K562 (cell line): ENCODE results near the gene CACNA1E. TPM values are rescaled to one million over a fixed set of nuclear protein-coding genes. Genes with fewer than 3 reads are reported as not detected.

Experiments
- ATAC-seq: fragments of 200-7000 bp; cut with Tn5 transposase; 3 replicates; pipeline ENCODE4 v1.9.1; 2020; ENCODE audit warnings: moderate library complexity
- BruUV-seq: library from RNA; stranded (reverse); fragments of 400-500 nt; replicated peaks from 2 replicates; lab custom pipeline; 2021; lab: Mats Ljungman, UMichigan
- CTCF ChIA-PET: fragments of 300-600 bp; formaldehyde crosslinking; extraction: SDS; loops from one replicate; lab custom pipeline; 2021; ENCODE audit warnings: low intra/inter-chr PET ratio; lab: Yijun Ruan, JAX
- POLR2A ChIA-PET: fragments of 300-600, 350-650 bp; sonication (Branson Sonifier 250); formaldehyde crosslinking; extraction: SDS; loops from one replicate; lab custom pipeline; 2021; ENCODE audit warnings: antibody characterized with exemption, inconsistent platforms; lab: Yijun Ruan, JAX
- DNase-seq, 4 experiments: peaks; one replicate each; pipeline versions ENCODE4 v3.0.0 to v3.0.0-alpha.2; 2011 to 2018; ENCODE audit warnings: low spot score in 3 of 4, mixed read lengths in 3 of 4; ENCODE audit errors: extremely low read depth in 1 of 4
- FAIRE-seq: peaks from 2 replicates; lab custom pipeline; 2011; peaks lifted over from hg19 to GRCh38; lab: Jason Lieb, UNC
- H2AFZ ChIP-seq: 2 replicates; pipeline ENCODE4 v1.6.0; 2011; ENCODE audit warnings: low read depth, low read length, control low read depth, inconsistent platforms
- H3K27ac ChIP-seq: fragments of 200-600 bp; 3 replicates; pipeline ENCODE4 v1.8.0; 2011; ENCODE audit warnings: low read depth, mild to moderate bottlenecking, control low read depth, inconsistent platforms, low read length, moderate library complexity, mixed read lengths; ENCODE audit errors: extremely low read depth
- H3K27me3 ChIP-seq, 2 experiments: fragments of 300-600 bp in 1 of 2; 2 replicates in 1 of 2; 3 replicates in 1 of 2; pipeline versions ENCODE4 v1.6.0 to v1.8.0; 2011; ENCODE audit warnings: inconsistent platforms in 2 of 2, low read length in 2 of 2, mild to moderate bottlenecking in 1 of 2, mixed read lengths in 1 of 2, moderate library complexity in 1 of 2; ENCODE audit not compliant: control insufficient read depth in 2 of 2, insufficient read depth in 2 of 2
- H3K36me3 ChIP-seq: fragments of 300-600 bp; 3 replicates; pipeline ENCODE4 v1.8.0; 2011; ENCODE audit warnings: mild to moderate bottlenecking, low read length, inconsistent platforms; ENCODE audit not compliant: control insufficient read depth, insufficient read depth
- H3K4me1 ChIP-seq, 2 experiments: fragments of 200-600 bp in 1 of 2; replicated peaks in 1 of 2; 2 replicates in 1 of 2; 3 replicates in 1 of 2; pipeline versions ENCODE4 v1.5.1 to v1.8.0; 2011; ENCODE audit warnings: inconsistent platforms in 2 of 2, low read length in 2 of 2, mild to moderate bottlenecking in 1 of 2, mixed read lengths in 1 of 2, moderate library complexity in 1 of 2; ENCODE audit not compliant: control insufficient read depth in 2 of 2, insufficient read depth in 2 of 2
- H3K4me2 ChIP-seq: 2 replicates; pipeline ENCODE4 v1.6.1; 2011; ENCODE audit warnings: low read length, control low read depth, inconsistent platforms, mixed read lengths; ENCODE audit not compliant: insufficient read depth
- H3K4me3 ChIP-seq: fragments of 200-600 bp; sonication (generic), shearing (Covaris generic); 2 replicates; pipeline ENCODE4 v1.5.1; 2016; ENCODE audit warnings: control low read depth, inconsistent platforms
- H3K79me2 ChIP-seq: fragments of 200-600 bp; 3 replicates; pipeline ENCODE4 v1.8.0; 2011; ENCODE audit warnings: low read length, inconsistent platforms; ENCODE audit not compliant: control insufficient read depth, insufficient read depth
- H3K9ac ChIP-seq, 2 experiments: 2 replicates each; pipeline versions ENCODE4 v1.6.0 to v1.6.1; 2011; ENCODE audit warnings: low read depth in 2 of 2, low read length in 2 of 2, control low read depth in 1 of 2, inconsistent platforms in 1 of 2, mild to moderate bottlenecking in 1 of 2, mixed read lengths in 1 of 2; ENCODE audit not compliant: insufficient read depth in 1 of 2
- H3K9me1 ChIP-seq: one replicate; pipeline ENCODE4 v1.6.0; 2011; ENCODE audit warnings: inconsistent platforms, mild to moderate bottlenecking, low read length, moderate library complexity; ENCODE audit not compliant: control insufficient read depth, insufficient read depth
- H3K9me3 ChIP-seq: replicated peaks from 2 replicates; pipeline ENCODE4 v1.5.1; 2011; ENCODE audit warnings: low read depth, low read length, inconsistent platforms; ENCODE audit not compliant: control insufficient read depth, insufficient read depth
- H4K20me1 ChIP-seq: replicated peaks from 2 replicates; pipeline ENCODE4 v1.6.1; 2011; ENCODE audit warnings: low read length, inconsistent platforms, mixed read lengths; ENCODE audit not compliant: control insufficient read depth, insufficient read depth
- DDX20 ChIP-seq: fragments of 450-650 bp; IDR thresholded peaks from 2 replicates; pipeline ENCODE4 v1.6.1; 2016; ENCODE audit warnings: missing genetic modification characterization, low read depth, mild to moderate bottlenecking, missing compliant biosample characterization, moderate library complexity
- ESRRB ChIP-seq: fragments of 250-450 bp; sonication (Bioruptor Pico); IDR thresholded peaks from 2 replicates; pipeline ENCODE4 v1.5.0; 2020; ENCODE audit warnings: mild to moderate bottlenecking, moderate library complexity, borderline replicate concordance
- MBD2 ChIP-seq: sonication (generic); IDR thresholded peaks from 2 replicates; pipeline ENCODE4 v1.6.1; 2016; ENCODE audit warnings: low read depth, borderline replicate concordance
- NCOA1 ChIP-seq: fragments of 450-650 bp; IDR thresholded peaks from 2 replicates; pipeline ENCODE4 v1.6.1; 2016; ENCODE audit warnings: low read depth
- POU5F1 ChIP-seq: fragments of 150-350 bp; IDR thresholded peaks from 2 replicates; pipeline ENCODE4 v1.6.1; 2014; ENCODE audit warnings: borderline replicate concordance, low read length, low read depth, mild to moderate bottlenecking; ENCODE audit not compliant: partially characterized antibody
- PTTG1 ChIP-seq: fragments of 450-650 bp; IDR thresholded peaks from 2 replicates; pipeline ENCODE4 v1.6.1; 2016; ENCODE audit warnings: low read depth, mild to moderate bottlenecking, missing genetic modification characterization, missing compliant biosample characterization
- RBM39 ChIP-seq: fragments of 200-400 bp; formaldehyde crosslinking; optimal IDR thresholded peaks from 2 replicates; pipeline ENCODE3; 2018; ENCODE audit warnings: low read depth, low read length
- RNF2 ChIP-seq: sonication (generic); IDR thresholded peaks from 2 replicates; pipeline ENCODE4 v1.6.1; 2016
- SOX6 ChIP-seq: fragments of 450-650 bp; IDR thresholded peaks from 2 replicates; pipeline ENCODE4 v1.6.1; 2014; ENCODE audit warnings: mild to moderate bottlenecking
- U2AF2 ChIP-seq: fragments of 200-400 bp; formaldehyde crosslinking; optimal IDR thresholded peaks from 2 replicates; pipeline ENCODE3; 2017; ENCODE audit warnings: low read depth, mild to moderate bottlenecking, low read length
- ZNF551 ChIP-seq: fragments of 250-450 bp; sonication (Bioruptor Pico); IDR thresholded peaks from 2 replicates; pipeline ENCODE4 v1.5.0; 2021; ENCODE audit warnings: mild to moderate bottlenecking, moderate library complexity
- ZNF778 ChIP-seq: fragments of 450-650 bp; formaldehyde crosslinking; IDR thresholded peaks from 2 replicates; pipeline ENCODE4 v1.4.0; 2020; ENCODE audit warnings: mild to moderate bottlenecking, moderate library complexity
- WGBS: fragments of 100-300 bp; shearing (Covaris generic); methylation state at CpG from one replicate; pipeline ENCODE4 v1.1.6; 2016; ENCODE audit warnings: low coverage, mixed read lengths; ENCODE audit not compliant: insufficient coverage; ENCODE audit errors: missing lambda C conversion rate; 5-methylcytosine and 5-hydroxymethylcytosine counted together
- in situ Hi-C: fragments of 300-500 bp; cut with MboI; formaldehyde crosslinking; loops from 4 replicates; pipeline ENCODE4 v1.15.0; 2018; ENCODE audit warnings: inconsistent platforms, mixed read lengths
- intact Hi-C: fragments of 100-400 bp; cut with micrococcal nuclease; formaldehyde crosslinking; loops from 2 replicates; pipeline ENCODE4 v1.14.2; 2022
- polyA plus RNA-seq, 8 experiments: library from polyadenylated mRNA; depleted of rRNA in 4 of 8; stranded (reverse) in 5 of 8; unstranded in 3 of 8; fragments of >200 nt; fragmentation: Nextera tagmentation in 2 of 8; fragmentation: Illumina TruSeq in 1 of 8; extraction: Ambion mirVana in 2 of 8; extraction: Trizol in 1 of 8; gene quantifications; 2 replicates each; pipeline versions ENCODE4 v1.2.1 to v1.2.3, GENCODE V29; 2011 to 2014; ENCODE audit warnings: inconsistent platforms in 1 of 8, missing spikeins in 1 of 8
- total RNA-seq, 7 experiments: library from RNA; depleted of rRNA in 6 of 7; stranded (reverse); fragments of >200 nt in 6 of 7; fragmentation: Illumina TruSeq in 2 of 7; extraction: Trizol in 2 of 7; gene quantifications; 2 replicates each; pipeline versions ENCODE4 v1.2.1 to v1.2.3, GENCODE V29; 2011 to 2021; ENCODE audit warnings: low replicate concordance in 1 of 7
- TF ChIP-seq, protein P1 (sequence below): fragments of 200-800 bp; sonication (Bioruptor generic); IDR thresholded peaks from 2 replicates; pipeline ENCODE4 v1.6.1; 2017; ENCODE audit warnings: missing genetic modification characterization, missing compliant biosample characterization
- TF ChIP-seq, protein P2 (sequence below): fragments of 250-450 bp; sonication (Bioruptor Pico); IDR thresholded peaks from 2 replicates; pipeline ENCODE4 v1.8.0; 2022; ENCODE audit warnings: inconsistent platforms, mild to moderate bottlenecking, moderate library complexity, borderline replicate concordance

Gene CACNA1E
- total and polyA plus RNA-seq, 9 of the 15 experiments (the other 6 are each of a cell fraction or from before 2014, with no cell fraction given): under 0.01 to 0.04 TPM; not detected in 7

DNA sequence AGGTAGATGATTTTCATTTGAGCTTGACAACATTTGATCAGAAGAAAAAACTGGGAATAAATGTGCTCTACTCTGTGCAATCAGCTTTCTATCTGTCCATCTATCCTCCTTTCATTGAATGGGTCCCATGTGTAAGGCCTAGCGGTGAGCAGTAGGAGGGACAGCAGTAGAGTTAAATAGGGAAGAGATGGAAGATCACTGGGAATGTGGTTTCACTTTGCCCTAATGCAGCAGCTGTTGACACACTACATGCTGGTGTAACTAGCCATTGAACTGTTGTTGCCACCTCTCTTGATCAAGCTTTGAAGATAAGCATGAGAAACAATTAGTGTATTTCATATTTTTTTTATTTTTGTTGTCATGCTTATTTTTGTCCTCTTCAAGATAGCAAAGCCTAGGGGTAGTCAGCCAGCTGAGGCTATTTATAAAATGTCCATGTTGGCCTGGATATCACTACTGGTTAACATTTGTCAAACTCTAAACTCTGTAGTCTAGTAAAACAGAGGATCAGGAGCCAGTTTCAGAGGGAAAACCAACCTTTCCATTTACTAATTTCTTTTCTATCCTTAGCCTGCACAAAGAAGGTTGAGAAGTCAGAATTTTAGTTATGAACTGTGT, 41.9 kb downstream of the CACNA1E start:
- FAIRE-seq (no peak), ATAC-seq (no peak), DNase-seq (no peak)
- CTCF ChIA-PET: no interaction called here
- Histone ChIP-seq H3K36me3 (no peaks in the 10 kb centered on the region), H4K20me1 (no peaks in the 10 kb centered on the region), H2AFZ (no peak overlapping the region), H3K4me3 (no peak overlapping the region), H3K79me2 (no peaks in the 10 kb centered on the region), H3K27ac (no peak overlapping the region), H3K4me2 (no peak overlapping the region), H3K9me1 (no peaks in the 10 kb centered on the region), H3K4me1 (no peaks in the 10 kb centered on the region), H3K9me3 (no peaks in the 10 kb centered on the region), H3K9ac (no peak overlapping the region), H3K27me3 (no peaks in the 10 kb centered on the region)
- POLR2A ChIA-PET: interaction anchor here (0.5 kb wide), 1 partner anchor 606 kb away, joined by 4 read pairs; no protein-coding TSS in a partner anchor
- no peak for TF ChIP-seq ZNF551 (CRISPR knock-in tag)
- TF ChIP-seq ZNF778 (CRISPR knock-in tag): no peak
- no peak for TF ChIP-seq RNF2
- TF ChIP-seq PTTG1 (tag): no peak
- no peak for TF ChIP-seq U2AF2
- no peak for TF ChIP-seq DDX20 (tag)
- TF ChIP-seq, protein P1, sequence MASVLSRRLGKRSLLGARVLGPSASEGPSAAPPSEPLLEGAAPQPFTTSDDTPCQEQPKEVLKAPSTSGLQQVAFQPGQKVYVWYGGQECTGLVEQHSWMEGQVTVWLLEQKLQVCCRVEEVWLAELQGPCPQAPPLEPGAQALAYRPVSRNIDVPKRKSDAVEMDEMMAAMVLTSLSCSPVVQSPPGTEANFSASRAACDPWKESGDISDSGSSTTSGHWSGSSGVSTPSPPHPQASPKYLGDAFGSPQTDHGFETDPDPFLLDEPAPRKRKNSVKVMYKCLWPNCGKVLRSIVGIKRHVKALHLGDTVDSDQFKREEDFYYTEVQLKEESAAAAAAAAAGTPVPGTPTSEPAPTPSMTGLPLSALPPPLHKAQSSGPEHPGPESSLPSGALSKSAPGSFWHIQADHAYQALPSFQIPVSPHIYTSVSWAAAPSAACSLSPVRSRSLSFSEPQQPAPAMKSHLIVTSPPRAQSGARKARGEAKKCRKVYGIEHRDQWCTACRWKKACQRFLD (CRISPR knock-in tag): no peak
- TF ChIP-seq POU5F1: no peak
- no peak for TF ChIP-seq SOX6
- no peak for TF ChIP-seq RBM39
- TF ChIP-seq NCOA1: no peak
- TF ChIP-seq ESRRB (CRISPR knock-in tag): no peak
- TF ChIP-seq MBD2: no peak
- TF ChIP-seq, protein P2, sequence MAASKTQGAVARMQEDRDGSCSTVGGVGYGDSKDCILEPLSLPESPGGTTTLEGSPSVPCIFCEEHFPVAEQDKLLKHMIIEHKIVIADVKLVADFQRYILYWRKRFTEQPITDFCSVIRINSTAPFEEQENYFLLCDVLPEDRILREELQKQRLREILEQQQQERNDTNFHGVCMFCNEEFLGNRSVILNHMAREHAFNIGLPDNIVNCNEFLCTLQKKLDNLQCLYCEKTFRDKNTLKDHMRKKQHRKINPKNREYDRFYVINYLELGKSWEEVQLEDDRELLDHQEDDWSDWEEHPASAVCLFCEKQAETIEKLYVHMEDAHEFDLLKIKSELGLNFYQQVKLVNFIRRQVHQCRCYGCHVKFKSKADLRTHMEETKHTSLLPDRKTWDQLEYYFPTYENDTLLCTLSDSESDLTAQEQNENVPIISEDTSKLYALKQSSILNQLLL: no peak
- WGBS: 6% methylated on average over 1 of the region's 1 CpG
- no TSS peak for BruUV-seq
- intact Hi-C loops (no loop called here), in situ Hi-C loops (no loop called here)
